Stimulated activated CD8-positive, alpha-beta memory T cell treated with anti-CD3 and anti-CD28 coated beads, Interleukin-12 subunit alpha, Interleukin-12 subunit beta, amount 100 ng/mL, for 4 hours (primary cell): ENCODE data around the gene PRKCA.
"Not testable (repeated sequence)": the region's sequence is repeated elsewhere in the genome, so short reads cannot be mapped to it uniquely, and the experiment has no call there.

ENCODE experiments used
- DNase-seq: peaks from one replicate; pipeline ENCODE4 v3.0.0-alpha.2; 2020; ENCODE audit warnings: low read depth

Gene PRKCA

GRCh38 chr17:66301864-66302741 is at the start of gene PRKCA:
TSS of gene PRKCA (plus strand) at chr17:66302613.
- DNase-seq, result peak; percentile 60

GRCh38 chr17:66253458-66253857 is 49.0 kb upstream of the PRKCA start:
- not testable (repeated sequence) for DNase-seq

GRCh38 chr17:66255112-66255511 is 47.3 kb upstream of the PRKCA start:
- DNase-seq, result no peak

- no peak for DNase-seq
Observed at GRCh38 chr17:66255527-66255971, 46.9 kb upstream of the PRKCA start.

- no peak for DNase-seq
Observed at GRCh38 chr17:66260275-66260674, 42.1 kb upstream of the PRKCA start.

GRCh38 chr17:66260688-66261087 is 41.7 kb upstream of the PRKCA start:
- DNase-seq, result no peak

- DNase-seq, result no peak
Observed at GRCh38 chr17:66262767-66263166, 39.6 kb upstream of the PRKCA start.

- DNase-seq, result no peak
Observed at GRCh38 chr17:66264696-66265095, 37.7 kb upstream of the PRKCA start.

- DNase-seq, result no peak
Observed at GRCh38 chr17:66268247-66268927, 34.0 kb upstream of the PRKCA start.

- DNase-seq, result no peak
Observed at GRCh38 chr17:66270106-66270505, 32.3 kb upstream of the PRKCA start.

- no peak for DNase-seq
Observed at GRCh38 chr17:66271512-66271911, 30.9 kb upstream of the PRKCA start.

- no peak for DNase-seq
Observed at GRCh38 chr17:66272811-66273585, 29.4 kb upstream of the PRKCA start.

- no peak for DNase-seq
Observed at GRCh38 chr17:66273586-66273848, 28.9 kb upstream of the PRKCA start.

GRCh38 chr17:66275651-66276050 is 26.8 kb upstream of the PRKCA start:
- no peak for DNase-seq

GRCh38 chr17:66276328-66276937 is 26.0 kb upstream of the PRKCA start:
- no peak for DNase-seq

- DNase-seq, result no peak
Observed at GRCh38 chr17:66277191-66277590, 25.2 kb upstream of the PRKCA start.

GRCh38 chr17:66281661-66282369 is 20.6 kb upstream of the PRKCA start:
- DNase-seq, result no peak

- no peak for DNase-seq
Observed at GRCh38 chr17:66283296-66283934, 19.0 kb upstream of the PRKCA start.

GRCh38 chr17:66283971-66284370 is 18.4 kb upstream of the PRKCA start:
- no peak for DNase-seq

- no peak for DNase-seq
Observed at GRCh38 chr17:66285149-66285548, 17.3 kb upstream of the PRKCA start.

- DNase-seq, result no peak
Observed at GRCh38 chr17:66287911-66288310, 14.5 kb upstream of the PRKCA start.
